PC-3 (cell line): Measurements from ENCODE around the gene TMEM164. TPM values are rescaled to one million over a fixed set of nuclear protein-coding genes. Genes with fewer than 3 reads are reported as not detected.

Experiments
- ATAC-seq: fragments of 200-7000 bp; cut with Tn5 transposase; 2 replicates; pipeline ENCODE4 v1.9.1; 2020; ENCODE audit warnings: mild to moderate bottlenecking, moderate library complexity
- BruUV-seq: library from RNA; stranded (reverse); fragments of 400-500 nt; replicated peaks from 2 replicates; lab custom pipeline; 2021; lab: Mats Ljungman, UMichigan
- CTCF ChIA-PET: fragments of 300-600 bp; sonication (Branson Sonifier 250); formaldehyde crosslinking; loops from one replicate; lab custom pipeline; 2022; ENCODE audit warnings: antibody characterized with exemption; lab: Charles Lee
- POLR2A ChIA-PET: fragments of 300-600 bp; sonication (Branson Sonifier 250); formaldehyde crosslinking; loops from one replicate; lab custom pipeline; 2022; ENCODE audit warnings: antibody characterized with exemption; ENCODE audit not compliant: unreplicated experiment; lab: Charles Lee
- DNase-seq: peaks from one replicate; pipeline ENCODE4 v3.0.0-alpha.2; 2015
- H2AFZ ChIP-seq: fragments of 300-600 bp; sonication (generic); 2 replicates; pipeline ENCODE4 v1.6.0; 2016; ENCODE audit warnings: antibody characterized with exemption, low read length
- H3F3A ChIP-seq: fragments of 300-600 bp; sonication (generic); one replicate; pipeline ENCODE4 v1.6.0; 2017; ENCODE audit warnings: antibody characterized with exemption, low read length, control low read depth, mild to moderate bottlenecking; ENCODE audit not compliant: unreplicated experiment
- H3K27ac ChIP-seq: fragments of 300-600 bp; sonication (generic); 2 replicates; pipeline ENCODE4 v1.5.1; 2016; ENCODE audit warnings: mild to moderate bottlenecking, low read length
- H3K27me3 ChIP-seq: fragments of 300-600 bp; sonication (generic); 2 replicates; pipeline ENCODE4 v1.6.1; 2016; ENCODE audit warnings: low read length, mixed read lengths
- H3K36me3 ChIP-seq: fragments of 300-600 bp; sonication (generic); 2 replicates; pipeline ENCODE4 v1.6.1; 2016; ENCODE audit warnings: low read depth, mixed run types, low read length, mixed read lengths
- H3K4me1 ChIP-seq: fragments of 300-600 bp; sonication (generic); 2 replicates; pipeline ENCODE4 v1.5.1; 2016; ENCODE audit warnings: low read length; ENCODE audit not compliant: insufficient read depth
- H3K4me2 ChIP-seq: fragments of 300-600 bp; sonication (generic); 2 replicates; pipeline ENCODE4 v1.6.0; 2016; ENCODE audit warnings: low read length
- H3K4me3 ChIP-seq: fragments of 300-600 bp; sonication (generic); 2 replicates; pipeline ENCODE4 v1.5.1; 2016; ENCODE audit warnings: mild to moderate bottlenecking, low read length, mixed read lengths
- H3K79me2 ChIP-seq: fragments of 300-600 bp; sonication (generic); 2 replicates; pipeline ENCODE4 v1.6.1; 2017; ENCODE audit warnings: low read length, mixed read lengths
- H3K9ac ChIP-seq: fragments of 300-600 bp; sonication (generic); 2 replicates; pipeline ENCODE4 v1.6.0; 2016; ENCODE audit warnings: mild to moderate bottlenecking, low read length
- H3K9me2 ChIP-seq: fragments of 300-600 bp; sonication (generic); replicated peaks from 2 replicates; pipeline ENCODE4 v1.6.1; 2016; ENCODE audit warnings: mixed run types, low read length, mixed read lengths
- H3K9me3 ChIP-seq: fragments of 300-600 bp; sonication (generic); 2 replicates; pipeline ENCODE4 v1.6.1; 2016; ENCODE audit warnings: low read length, mixed read lengths
- H4K20me1 ChIP-seq: fragments of 300-600 bp; sonication (generic); 2 replicates; pipeline ENCODE4 v1.6.1; 2016; ENCODE audit warnings: low read length, mixed read lengths
- CTCF ChIP-seq: fragments of 300-600 bp; sonication (generic); conservative IDR thresholded peaks from 2 replicates; pipeline ENCODE4 v1.5.1; 2017; ENCODE audit warnings: antibody characterized with exemption, low read depth, mild to moderate bottlenecking, low read length
- EZH2 ChIP-seq: fragments of 300-600 bp; sonication (generic); IDR thresholded peaks from one replicate; pipeline ENCODE4 v1.6.1; 2017; ENCODE audit warnings: antibody characterized with exemption, mild to moderate bottlenecking, low read length; ENCODE audit not compliant: unreplicated experiment
- EZH2phosphoT487 ChIP-seq: fragments of 300-600 bp; sonication (generic); IDR thresholded peaks from 2 replicates; pipeline ENCODE4 v1.6.1; 2018; ENCODE audit warnings: mild to moderate bottlenecking, antibody characterized with exemption, low read length, borderline replicate concordance
- intact Hi-C: fragments of 100-400 bp; cut with micrococcal nuclease; formaldehyde crosslinking; loops from 2 replicates; pipeline ENCODE4 v1.9.0; 2023
- total RNA-seq: library from RNA; depleted of rRNA; stranded (reverse); fragments of >200 nt; gene quantifications from 2 replicates; pipeline ENCODE4 v1.2.3, GENCODE V29; 2014

TMEM164 gene
- total RNA-seq, 1 experiment from 2014 or later, result 26.6 TPM

GRCh38 chrX:110208092-110208491 lies 205.2 kb downstream of the TMEM164 start:
- no peak overlapping the region for H3K4me2 ChIP-seq
- H3K27ac ChIP-seq, result peak overlapping the region; percentile 25

GRCh38 chrX:110210417-110211139 lies 207.7 kb downstream of the TMEM164 start:
- ChIA-PET CTCF (interaction anchor here (0.5 to 1.2 kb wide), 4 partner anchors 50 to 355 kb away, joined by 3 to 5 read pairs (median 3); partner anchors contain the start of gene AMMECR1), POLR2A (interaction anchor here (0.6 to 0.7 kb wide), 4 partner anchors 9 to 100 kb away, joined by 3 to 4 read pairs (median 4); no protein-coding TSS in a partner anchor)
- no peaks in the 10 kb centered on the region for H4K20me1 ChIP-seq
- H3K4me3 ChIP-seq, result peak overlapping the region; percentile 37; the same call in 1 of the 2 replicates
- peak overlapping the region; percentile 59 for H3K9ac ChIP-seq
- TF ChIP-seq EZH2, result no peak
- TF ChIP-seq EZH2phosphoT487, result no peak
- no peak for TF ChIP-seq CTCF
- H3K27ac ChIP-seq, result peak overlapping the region; percentile 94
- H3K27me3 ChIP-seq, result no peaks in the 10 kb centered on the region
- no peaks in the 10 kb centered on the region for H3K9me3 ChIP-seq
- no TSS peak for BruUV-seq
- no peaks in the 10 kb centered on the region for H3K9me2 ChIP-seq
- H3K79me2 ChIP-seq, result peaks cover 14% of the 10 kb centered on the region; the same call in 1 of the 2 replicates
- no peaks in the 10 kb centered on the region for H3F3A ChIP-seq
- peak; percentile 90 for ATAC-seq
- DNase-seq, result peak; percentile 84
- H2AFZ ChIP-seq, result peak overlapping the region; percentile 1; the same call in 1 of the 2 replicates
- 0 out of 2 replicates have a peak, but pooled peaks cover under 1% of the 10 kb centered on the region for H3K36me3 ChIP-seq
- H3K4me2 ChIP-seq, result peak overlapping the region; percentile 74
- peaks cover 43% of the 10 kb centered on the region for H3K4me1 ChIP-seq
- intact Hi-C loops, result loop anchor here (5.0 kb wide), 1 partner anchor 107 kb away; the partner anchor contains the start of gene AMMECR1

More at GRCh38 chrX:110208092-110208491, 205.2 kb downstream of the TMEM164 start:
- ChIA-PET CTCF (no interaction called here), POLR2A (interaction anchor here (0.7 kb wide), 1 partner anchor 51 kb away, joined by 5 read pairs; no protein-coding TSS in a partner anchor)
- BruUV-seq, result no TSS peak
- Histone ChIP-seq H3K79me2 (peaks cover 17% of the 10 kb centered on the region; the same call in 1 of the 2 replicates), H3K4me1 (peaks cover 57% of the 10 kb centered on the region), H3K4me3 (no peak overlapping the region), H3F3A (no peaks in the 10 kb centered on the region), H4K20me1 (no peaks in the 10 kb centered on the region), H3K36me3 (no peaks in the 10 kb centered on the region), H3K9me3 (no peaks in the 10 kb centered on the region), H2AFZ (no peak overlapping the region), H3K9me2 (no peaks in the 10 kb centered on the region), H3K9ac (no peak overlapping the region), H3K27me3 (no peaks in the 10 kb centered on the region)
- TF ChIP-seq EZH2phosphoT487, result no peak
- TF ChIP-seq CTCF, result no peak
- no peak for TF ChIP-seq EZH2
- intact Hi-C loops, result no loop called here
- ATAC-seq (no peak), DNase-seq (peak; percentile 24)
